Measurements from ENCODE around the gene CA6.

DNA sequence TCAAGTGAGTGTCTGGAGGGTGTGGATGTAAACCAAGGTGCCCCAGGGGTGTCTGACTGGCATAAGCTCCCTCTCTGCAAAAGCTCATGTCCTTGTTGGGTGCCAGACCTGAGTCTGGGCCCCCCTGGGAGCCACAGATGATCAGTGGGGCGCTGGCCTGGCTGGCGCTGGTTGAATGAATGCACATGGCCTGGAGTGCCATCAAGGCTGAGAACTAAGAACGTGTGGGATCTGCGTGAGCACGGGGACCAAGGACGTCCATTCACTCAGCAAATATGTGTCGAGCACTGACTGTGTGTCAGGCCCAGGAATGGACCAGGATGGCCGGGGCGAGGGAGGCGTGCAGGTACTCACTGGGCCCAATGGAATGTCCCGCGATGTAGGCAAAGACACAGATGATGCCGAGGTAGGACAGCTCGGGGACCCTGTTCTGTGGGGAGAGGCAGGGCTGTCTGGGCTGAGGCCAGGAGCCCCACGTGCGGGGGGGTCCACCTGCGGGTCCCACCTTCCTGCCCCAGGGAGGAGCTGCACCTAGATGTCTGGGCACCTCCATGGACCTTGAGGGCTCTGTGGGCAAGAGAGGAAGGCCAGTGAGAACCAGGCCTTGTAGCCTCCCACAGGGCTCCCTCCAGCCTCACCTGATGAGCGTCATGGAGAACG, 61.4 kb downstream of the CA6 start:
- TF ChIP-seq, protein P1, sequence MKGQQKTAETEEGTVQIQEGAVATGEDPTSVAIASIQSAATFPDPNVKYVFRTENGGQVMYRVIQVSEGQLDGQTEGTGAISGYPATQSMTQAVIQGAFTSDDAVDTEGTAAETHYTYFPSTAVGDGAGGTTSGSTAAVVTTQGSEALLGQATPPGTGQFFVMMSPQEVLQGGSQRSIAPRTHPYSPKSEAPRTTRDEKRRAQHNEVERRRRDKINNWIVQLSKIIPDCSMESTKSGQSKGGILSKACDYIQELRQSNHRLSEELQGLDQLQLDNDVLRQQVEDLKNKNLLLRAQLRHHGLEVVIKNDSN (IDR thresholded peaks at IDR 0.05): no peak
- TF ChIP-seq TAF1 (IDR thresholded peaks at IDR 0.05; ENCODE audit: low read depth) (no peak), TCF12 (IDR thresholded peaks at IDR 0.05; ENCODE audit: low read depth) (no peak), YY1 (IDR thresholded peaks at IDR 0.05; ENCODE audit: low read depth) (no peak), CREB1 (IDR thresholded peaks at IDR 0.05; ENCODE audit: low read depth) (no peak), EP300 (IDR thresholded peaks at IDR 0.05; ENCODE audit: borderline replicate concordance) (no peak), EGR1 (IDR thresholded peaks at IDR 0.05) (no peak), TEAD4 (IDR thresholded peaks at IDR 0.05) (no peak)
- TF ChIP-seq, protein P2, sequence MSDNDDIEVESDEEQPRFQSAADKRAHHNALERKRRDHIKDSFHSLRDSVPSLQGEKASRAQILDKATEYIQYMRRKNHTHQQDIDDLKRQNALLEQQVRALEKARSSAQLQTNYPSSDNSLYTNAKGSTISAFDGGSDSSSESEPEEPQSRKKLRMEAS (IDR thresholded peaks at IDR 0.05): no peak
- TF ChIP-seq, protein P3, sequence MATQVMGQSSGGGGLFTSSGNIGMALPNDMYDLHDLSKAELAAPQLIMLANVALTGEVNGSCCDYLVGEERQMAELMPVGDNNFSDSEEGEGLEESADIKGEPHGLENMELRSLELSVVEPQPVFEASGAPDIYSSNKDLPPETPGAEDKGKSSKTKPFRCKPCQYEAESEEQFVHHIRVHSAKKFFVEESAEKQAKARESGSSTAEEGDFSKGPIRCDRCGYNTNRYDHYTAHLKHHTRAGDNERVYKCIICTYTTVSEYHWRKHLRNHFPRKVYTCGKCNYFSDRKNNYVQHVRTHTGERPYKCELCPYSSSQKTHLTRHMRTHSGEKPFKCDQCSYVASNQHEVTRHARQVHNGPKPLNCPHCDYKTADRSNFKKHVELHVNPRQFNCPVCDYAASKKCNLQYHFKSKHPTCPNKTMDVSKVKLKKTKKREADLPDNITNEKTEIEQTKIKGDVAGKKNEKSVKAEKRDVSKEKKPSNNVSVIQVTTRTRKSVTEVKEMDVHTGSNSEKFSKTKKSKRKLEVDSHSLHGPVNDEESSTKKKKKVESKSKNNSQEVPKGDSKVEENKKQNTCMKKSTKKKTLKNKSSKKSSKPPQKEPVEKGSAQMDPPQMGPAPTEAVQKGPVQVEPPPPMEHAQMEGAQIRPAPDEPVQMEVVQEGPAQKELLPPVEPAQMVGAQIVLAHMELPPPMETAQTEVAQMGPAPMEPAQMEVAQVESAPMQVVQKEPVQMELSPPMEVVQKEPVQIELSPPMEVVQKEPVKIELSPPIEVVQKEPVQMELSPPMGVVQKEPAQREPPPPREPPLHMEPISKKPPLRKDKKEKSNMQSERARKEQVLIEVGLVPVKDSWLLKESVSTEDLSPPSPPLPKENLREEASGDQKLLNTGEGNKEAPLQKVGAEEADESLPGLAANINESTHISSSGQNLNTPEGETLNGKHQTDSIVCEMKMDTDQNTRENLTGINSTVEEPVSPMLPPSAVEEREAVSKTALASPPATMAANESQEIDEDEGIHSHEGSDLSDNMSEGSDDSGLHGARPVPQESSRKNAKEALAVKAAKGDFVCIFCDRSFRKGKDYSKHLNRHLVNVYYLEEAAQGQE (IDR thresholded peaks at IDR 0.05; ENCODE audit: low read depth): no peak
